CD4-positive, alpha-beta T cell treated with Interferon alpha-2 for 1 hour (primary cell): ENCODE data around the gene ZNF556.
"Not testable (repeated sequence)": the region's sequence is repeated elsewhere in the genome, so short reads cannot be mapped to it uniquely, and the experiment has no call there.

Experiments used
- DNase-seq, 2 donors: peaks; one replicate each; pipeline ENCODE4 v3.0.0-alpha.2; 2020 to 2022

ZNF556 gene

GRCh38 chr19:2854849-2855248 is 12.3 kb upstream of the ZNF556 start:
- no peak for DNase-seq

- DNase-seq = peak; percentile 12 to 61
Measured at GRCh38 chr19:2856457-2857050, 10.6 kb upstream of the ZNF556 start.

DNA sequence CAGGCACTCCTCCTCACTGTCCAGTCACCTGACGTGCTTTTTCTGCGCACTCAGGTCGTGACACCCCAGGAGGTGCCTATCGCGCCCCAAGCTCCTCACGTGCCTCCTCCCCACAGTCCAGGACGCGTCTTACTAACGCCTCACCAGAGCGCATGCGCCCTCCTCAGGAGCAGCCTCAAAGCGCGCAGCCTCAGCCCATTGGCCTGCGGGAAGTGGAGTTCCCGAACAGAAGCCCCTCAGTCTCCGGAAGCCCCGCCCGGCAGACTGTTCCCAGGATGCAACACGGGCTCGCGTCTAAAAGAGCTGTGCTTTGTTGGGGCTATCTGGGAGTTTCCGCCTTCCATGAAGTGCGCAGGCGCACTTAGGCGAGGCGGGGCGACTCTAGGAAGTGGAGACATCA is 8.3 kb upstream of the ZNF556 start:
- no peak for DNase-seq

DNA sequence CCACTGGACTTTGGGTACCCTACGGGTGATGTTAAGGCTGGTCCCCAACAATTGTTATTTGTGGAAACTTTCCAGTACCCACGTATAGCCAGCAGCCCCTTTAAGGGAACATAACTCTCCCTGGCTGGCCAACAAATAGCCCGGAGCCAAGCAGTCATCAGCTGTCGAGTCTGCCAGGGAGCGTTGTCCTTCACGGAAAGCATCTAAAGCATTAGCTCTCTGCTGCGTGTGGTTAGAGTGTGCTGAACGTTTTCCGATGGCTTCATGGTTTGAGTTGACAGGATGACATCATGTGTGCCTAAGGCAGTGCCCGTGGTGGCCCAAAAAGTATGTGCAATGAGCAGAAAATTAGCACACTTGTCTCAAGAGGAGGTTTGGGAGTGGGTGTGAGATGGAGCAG is 3.3 kb upstream of the ZNF556 start:
- no peak for DNase-seq

DNA sequence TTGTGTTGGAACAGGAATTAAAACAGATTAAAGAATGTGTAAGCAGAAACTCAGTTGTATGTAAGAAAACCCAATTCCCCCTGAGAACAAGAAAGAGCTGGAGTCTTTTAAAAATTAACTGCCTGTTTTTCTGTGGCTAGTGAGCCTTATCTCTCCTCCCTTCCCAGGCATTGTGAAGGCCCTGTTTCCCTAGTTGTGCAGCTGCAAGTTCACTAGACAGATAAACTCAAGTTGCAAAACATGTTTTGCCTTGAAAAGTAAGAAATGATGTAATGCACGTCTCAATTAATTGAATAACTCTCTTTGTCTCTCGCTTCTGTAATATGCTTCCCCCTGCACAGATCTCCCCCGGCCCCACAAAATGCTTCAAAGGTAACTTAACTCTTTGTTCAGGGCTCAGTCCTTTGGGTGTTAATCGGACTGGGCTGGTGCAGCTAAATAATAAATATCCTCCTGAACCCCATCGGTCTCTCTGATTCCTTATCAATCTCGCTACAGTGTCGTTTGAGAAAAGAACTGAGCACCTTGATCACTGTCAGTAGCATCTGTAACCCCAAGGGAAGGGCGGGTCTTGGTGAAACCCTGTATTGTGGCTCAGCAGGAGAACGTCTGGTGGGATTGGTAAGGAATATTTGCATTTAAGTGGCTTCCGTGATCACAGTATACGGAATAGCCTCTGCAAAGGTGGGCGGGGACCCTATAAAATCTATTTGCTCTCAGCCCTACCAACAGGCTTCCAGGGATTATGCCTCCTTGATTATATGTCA is 1.6 kb upstream of the ZNF556 start:
- no peak for DNase-seq

- DNase-seq = no peak
Measured at GRCh38 chr19:2866495-2867024, 575 bp upstream of the ZNF556 start.

- no peak for DNase-seq
Measured at GRCh38 chr19:2869618-2870017, 2.5 kb downstream of the ZNF556 start.

GRCh38 chr19:2872175-2872574 is 5.0 kb downstream of the ZNF556 start:
- peak; percentile 6 to 22 for DNase-seq

DNA sequence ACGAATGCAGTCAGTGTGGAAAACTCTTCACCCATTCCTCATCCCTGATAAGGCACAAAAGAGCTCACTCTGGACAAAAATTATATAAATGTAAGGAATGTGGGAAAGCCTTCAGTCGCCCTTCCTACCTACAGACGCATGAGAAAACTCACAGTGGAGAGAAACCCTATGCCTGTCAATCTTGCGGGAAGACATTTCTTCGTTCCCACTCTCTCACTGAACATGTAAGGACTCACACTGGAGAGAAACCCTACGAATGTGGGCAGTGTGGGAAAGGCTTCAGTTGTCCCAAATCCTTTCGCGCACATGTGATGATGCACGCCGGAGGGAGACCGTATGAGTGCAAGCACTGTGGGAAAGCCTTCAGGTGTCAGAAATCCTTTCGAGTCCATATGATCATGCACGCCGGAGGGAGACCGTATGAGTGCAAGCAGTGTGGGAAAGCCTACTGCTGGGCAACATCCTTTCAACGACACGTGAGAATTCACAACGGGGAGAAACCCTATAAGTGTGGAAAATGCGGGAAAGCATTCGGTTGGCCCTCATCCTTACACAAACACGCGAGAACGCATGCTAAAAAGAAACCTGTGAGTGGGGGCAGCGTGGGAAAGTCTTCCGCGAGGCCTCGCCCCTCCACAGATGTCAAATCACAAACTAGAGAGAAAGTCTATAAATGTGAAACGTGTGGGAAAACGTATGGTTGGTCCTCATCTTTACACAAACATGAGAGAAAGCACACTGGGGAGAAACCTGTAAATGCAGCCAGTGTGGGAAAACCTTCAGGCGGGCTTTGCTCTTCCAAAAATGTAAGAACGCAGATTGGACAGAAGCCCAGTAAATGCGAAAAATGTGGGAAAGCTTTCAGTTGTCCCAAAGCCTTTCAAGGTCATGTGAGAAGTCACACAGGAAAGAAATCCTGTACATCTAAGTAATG is 10.5 kb downstream of the ZNF556 start:
- DNase-seq = no peak

DNA sequence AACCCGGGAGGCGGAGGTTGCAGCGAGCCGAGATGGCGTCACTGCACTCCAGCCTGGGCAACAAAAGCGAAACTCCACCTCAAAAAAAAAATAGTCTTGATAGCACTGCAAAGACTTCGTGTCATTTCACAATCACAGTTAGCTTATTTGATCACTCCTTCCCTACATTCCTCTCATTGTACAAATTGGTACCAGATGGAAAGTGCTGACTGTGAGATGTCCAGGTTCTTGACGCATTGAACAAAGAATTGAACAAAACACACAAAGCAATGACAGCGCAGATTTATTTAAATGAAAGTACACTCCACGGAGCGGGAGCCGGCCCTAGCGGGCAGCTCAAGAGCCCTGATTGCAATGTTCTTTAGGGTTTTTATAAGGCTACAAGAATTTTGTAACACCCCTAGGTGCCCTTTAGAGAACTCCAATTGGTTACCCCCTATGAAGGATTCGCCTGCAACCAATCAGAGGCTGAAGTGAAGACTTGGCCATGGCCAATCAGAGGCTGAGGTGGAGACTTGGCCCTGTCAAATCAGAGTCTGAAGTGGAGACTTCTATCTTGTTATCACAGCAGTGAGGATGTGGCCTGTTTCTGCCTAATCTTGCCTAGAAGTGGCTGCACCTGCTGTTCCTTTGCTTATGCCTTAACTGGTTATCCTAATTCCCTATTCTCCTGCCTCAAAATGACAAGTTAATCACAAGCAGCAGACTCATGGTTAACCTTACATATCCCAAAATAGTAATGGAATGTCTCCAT is 16.7 kb downstream of the ZNF556 start:
- no peak for DNase-seq

DNA sequence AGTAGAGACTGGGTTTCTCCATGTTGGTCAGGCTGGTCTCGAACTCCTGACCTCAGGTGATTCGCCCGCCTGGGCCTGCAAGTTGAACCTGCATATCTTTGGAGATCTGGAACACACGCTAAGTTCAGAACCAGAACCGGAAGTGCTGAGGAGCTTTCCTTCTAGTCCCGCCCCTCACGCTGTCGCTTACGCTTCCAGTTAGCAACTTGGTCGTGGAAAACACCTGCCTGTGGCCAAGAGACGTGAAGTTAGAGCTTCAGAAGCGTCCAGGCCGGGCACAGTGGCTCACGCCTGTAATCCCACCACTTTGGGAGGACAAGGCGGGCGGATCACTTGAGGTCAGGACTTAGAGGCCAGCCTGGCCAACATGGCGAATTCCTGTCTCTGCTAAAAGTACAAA is 18.6 kb downstream of the ZNF556 start:
- no peak for DNase-seq

GRCh38 chr19:2887391-2887914 is 20.3 kb downstream of the ZNF556 start:
- peak in 1 of 2 donors; percentile 52 for DNase-seq

GRCh38 chr19:2888731-2889224 is 21.6 kb downstream of the ZNF556 start:
- DNase-seq = peak; percentile 68 to 84

DNA sequence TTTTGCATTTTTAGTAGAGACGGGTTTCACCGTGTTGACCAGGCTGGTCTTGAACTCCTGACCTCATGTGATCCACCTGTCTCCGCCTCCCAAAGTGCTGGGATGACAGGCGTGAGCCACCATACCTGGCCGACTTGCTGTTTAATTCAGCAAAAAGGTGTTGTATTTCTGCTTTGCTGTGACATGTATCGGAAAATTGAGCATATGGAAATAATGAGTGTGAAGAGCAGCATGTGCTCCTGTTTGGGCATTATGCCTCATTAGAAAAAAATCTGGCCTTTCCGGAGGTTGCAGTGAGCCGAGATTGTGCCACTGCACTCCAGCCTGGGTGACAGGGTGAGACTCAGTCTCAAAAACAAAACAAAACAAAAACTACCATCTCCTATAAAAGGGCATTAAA is 23.4 kb downstream of the ZNF556 start:
- DNase-seq = not testable (repeated sequence)

DNA sequence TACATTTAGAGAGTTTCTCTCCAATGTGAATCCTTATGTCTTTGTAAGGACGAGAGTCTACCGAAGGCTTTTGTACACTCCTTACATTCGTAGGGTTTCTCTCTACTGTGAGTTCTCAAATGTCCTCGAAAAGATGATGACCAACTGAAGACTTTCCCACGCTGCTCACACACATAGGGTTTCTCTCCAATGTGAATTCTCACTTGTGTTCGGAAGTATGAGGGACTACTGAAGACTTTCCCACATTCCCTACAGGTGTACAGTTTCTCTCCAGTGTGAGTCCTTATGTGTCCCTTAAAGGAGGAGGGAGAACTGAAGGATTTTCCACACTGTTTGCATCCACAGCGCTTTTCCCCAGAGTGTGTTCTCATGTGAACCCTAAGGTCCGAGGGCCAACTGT is 29.6 kb downstream of the ZNF556 start:
- DNase-seq = no peak

GRCh38 chr19:2900296-2901252 is 33.4 kb downstream of the ZNF556 start, which contains the start of gene ZNF57:
ZNF57 (plus strand) TSS chr19:2900928; CDS start chr19:2901046, 118 bp downstream.
- peak; percentile 98 for DNase-seq

DNA sequence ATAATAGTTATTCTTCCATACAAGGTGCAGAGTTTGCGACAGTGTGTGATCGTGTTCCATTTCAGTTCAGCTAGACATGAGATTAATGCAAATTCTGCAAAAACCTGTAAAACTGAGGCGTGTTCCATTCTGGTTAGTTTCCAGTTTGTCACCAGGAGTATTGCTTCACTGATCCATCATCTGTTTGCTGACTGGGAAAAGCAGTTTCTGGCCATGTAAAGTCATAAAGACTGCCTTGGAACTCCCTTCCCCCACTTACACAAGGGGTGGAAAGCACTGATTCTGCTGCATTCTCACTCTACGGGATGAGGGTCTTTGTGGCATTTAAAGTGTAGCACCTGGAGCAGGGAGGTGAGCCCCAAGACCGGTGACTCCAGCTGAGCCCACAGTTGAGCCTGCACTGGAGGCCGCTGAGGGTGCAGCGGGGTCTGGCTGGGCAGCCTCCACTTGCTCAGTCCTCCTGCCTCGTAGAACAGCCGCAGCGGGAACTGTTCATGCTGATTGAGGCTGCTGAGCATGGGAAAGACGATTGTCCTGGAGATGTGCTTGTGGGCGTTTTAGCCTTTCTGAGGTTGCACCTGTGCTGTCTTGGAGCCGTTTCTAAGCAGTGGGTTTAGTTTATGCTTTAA is 35.6 kb downstream of the ZNF556 start:
- DNase-seq = no peak

DNA sequence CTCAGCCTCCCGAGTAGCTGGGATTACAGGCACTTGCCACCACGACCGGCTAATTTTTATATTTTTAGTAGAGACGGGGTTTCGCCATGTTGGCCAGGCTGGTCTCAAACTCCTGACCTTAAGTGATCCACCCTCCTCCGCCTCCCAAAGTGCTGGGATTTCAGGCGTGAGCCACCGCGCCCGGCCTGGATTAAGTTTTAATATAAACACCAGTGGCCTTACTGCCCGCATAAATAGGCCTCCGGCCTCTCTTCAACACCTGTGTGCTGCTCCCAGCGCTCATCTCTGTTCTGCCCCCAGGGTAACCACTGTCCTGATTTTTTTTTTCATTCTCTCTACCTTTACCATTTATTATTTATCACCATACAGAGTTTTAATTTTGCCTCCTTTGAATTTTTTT is 36.2 kb downstream of the ZNF556 start:
- not testable (repeated sequence) for DNase-seq

GRCh38 chr19:2905918-2906519 is 38.9 kb downstream of the ZNF556 start:
- no peak for DNase-seq
